ENCODE results near the gene NCR1.

DNA sequence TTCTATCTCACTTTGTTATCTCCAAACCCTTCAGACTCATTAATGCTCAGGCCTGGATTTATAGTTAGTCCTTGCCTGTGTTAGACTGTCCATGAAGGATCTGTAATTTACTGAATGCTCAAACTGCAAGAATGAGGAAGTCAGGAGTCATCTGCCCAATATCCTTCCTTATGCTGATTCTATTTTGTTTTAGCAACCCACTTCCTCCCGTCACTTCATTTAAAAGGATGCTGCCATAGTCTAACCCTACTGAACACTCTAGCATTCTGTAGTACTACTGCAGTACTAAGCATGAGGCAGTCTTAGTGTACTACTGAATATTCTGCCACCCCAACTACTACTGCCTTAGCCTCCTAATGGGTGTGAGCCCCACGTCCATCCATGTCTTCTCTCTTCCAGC is 30.4 kb upstream of the NCR1 start:
- TF ChIP-seq, protein P1, sequence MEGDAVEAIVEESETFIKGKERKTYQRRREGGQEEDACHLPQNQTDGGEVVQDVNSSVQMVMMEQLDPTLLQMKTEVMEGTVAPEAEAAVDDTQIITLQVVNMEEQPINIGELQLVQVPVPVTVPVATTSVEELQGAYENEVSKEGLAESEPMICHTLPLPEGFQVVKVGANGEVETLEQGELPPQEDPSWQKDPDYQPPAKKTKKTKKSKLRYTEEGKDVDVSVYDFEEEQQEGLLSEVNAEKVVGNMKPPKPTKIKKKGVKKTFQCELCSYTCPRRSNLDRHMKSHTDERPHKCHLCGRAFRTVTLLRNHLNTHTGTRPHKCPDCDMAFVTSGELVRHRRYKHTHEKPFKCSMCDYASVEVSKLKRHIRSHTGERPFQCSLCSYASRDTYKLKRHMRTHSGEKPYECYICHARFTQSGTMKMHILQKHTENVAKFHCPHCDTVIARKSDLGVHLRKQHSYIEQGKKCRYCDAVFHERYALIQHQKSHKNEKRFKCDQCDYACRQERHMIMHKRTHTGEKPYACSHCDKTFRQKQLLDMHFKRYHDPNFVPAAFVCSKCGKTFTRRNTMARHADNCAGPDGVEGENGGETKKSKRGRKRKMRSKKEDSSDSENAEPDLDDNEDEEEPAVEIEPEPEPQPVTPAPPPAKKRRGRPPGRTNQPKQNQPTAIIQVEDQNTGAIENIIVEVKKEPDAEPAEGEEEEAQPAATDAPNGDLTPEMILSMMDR (IDR thresholded peaks at IDR 0.05) = no peak
- TF ChIP-seq, protein P2, sequence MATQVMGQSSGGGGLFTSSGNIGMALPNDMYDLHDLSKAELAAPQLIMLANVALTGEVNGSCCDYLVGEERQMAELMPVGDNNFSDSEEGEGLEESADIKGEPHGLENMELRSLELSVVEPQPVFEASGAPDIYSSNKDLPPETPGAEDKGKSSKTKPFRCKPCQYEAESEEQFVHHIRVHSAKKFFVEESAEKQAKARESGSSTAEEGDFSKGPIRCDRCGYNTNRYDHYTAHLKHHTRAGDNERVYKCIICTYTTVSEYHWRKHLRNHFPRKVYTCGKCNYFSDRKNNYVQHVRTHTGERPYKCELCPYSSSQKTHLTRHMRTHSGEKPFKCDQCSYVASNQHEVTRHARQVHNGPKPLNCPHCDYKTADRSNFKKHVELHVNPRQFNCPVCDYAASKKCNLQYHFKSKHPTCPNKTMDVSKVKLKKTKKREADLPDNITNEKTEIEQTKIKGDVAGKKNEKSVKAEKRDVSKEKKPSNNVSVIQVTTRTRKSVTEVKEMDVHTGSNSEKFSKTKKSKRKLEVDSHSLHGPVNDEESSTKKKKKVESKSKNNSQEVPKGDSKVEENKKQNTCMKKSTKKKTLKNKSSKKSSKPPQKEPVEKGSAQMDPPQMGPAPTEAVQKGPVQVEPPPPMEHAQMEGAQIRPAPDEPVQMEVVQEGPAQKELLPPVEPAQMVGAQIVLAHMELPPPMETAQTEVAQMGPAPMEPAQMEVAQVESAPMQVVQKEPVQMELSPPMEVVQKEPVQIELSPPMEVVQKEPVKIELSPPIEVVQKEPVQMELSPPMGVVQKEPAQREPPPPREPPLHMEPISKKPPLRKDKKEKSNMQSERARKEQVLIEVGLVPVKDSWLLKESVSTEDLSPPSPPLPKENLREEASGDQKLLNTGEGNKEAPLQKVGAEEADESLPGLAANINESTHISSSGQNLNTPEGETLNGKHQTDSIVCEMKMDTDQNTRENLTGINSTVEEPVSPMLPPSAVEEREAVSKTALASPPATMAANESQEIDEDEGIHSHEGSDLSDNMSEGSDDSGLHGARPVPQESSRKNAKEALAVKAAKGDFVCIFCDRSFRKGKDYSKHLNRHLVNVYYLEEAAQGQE (IDR thresholded peaks at IDR 0.05; ENCODE audit: insufficient read depth in 1 of 2, low read depth in 2 of 2, low read length in 1 of 2) = no peak
- no peak for TF ChIP-seq POLR2AphosphoS5 (IDR thresholded peaks at IDR 0.05; ENCODE audit: low read depth, low read length)
- no peak for TF ChIP-seq SIN3A (IDR thresholded peaks at IDR 0.05; ENCODE audit: borderline replicate concordance, insufficient read depth, low read depth, low read length)

Measured in Panc1 (cell line).